ENCODE data around the gene IRX4. TPM values are rescaled to one million over a fixed set of nuclear protein-coding genes. Genes with fewer than 3 reads are reported as not detected.

Gene IRX4
- total RNA-seq, 1 donor from 2014 or later = not detected

Other genes starting within 250 kb of the IRX4 start
- gene MRPL36, start 83.1 kb downstream of the IRX4 start, total RNA-seq = 96.1 and 96.4 TPM in 2 replicates
- gene NDUFS6, start 81.5 kb downstream of the IRX4 start, total RNA-seq = 31.6 and 39.9 TPM in 2 replicates